Kidney capillary endothelial cell (primary cell): Measurements from ENCODE around the gene CCDC13.

Experiments
- DNase-seq: peaks from one replicate; pipeline ENCODE4 v3.0.0-alpha.2; 2018; ENCODE audit warnings: low spot score

CCDC13 gene

DNA sequence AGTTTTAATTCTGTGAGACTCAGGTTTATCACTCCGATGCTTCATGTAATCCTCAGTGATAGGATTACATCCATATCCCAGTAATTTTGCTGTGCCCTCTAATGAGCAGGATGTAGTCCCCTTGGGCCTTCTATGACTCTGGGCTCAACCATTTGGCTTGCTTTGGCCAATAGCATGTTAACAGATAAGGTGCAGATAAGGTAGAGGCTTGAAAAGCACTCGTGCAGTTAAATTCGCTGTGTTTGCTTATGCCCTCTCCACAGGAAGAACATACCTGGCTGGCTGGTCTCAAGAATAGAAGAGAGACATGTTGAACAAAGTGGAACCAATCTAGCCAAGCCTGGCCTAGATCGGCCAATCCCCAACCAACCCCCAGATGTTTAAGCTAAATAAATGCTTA lies 20.1 kb downstream of the CCDC13 start:
- DNase-seq = no peak

DNA sequence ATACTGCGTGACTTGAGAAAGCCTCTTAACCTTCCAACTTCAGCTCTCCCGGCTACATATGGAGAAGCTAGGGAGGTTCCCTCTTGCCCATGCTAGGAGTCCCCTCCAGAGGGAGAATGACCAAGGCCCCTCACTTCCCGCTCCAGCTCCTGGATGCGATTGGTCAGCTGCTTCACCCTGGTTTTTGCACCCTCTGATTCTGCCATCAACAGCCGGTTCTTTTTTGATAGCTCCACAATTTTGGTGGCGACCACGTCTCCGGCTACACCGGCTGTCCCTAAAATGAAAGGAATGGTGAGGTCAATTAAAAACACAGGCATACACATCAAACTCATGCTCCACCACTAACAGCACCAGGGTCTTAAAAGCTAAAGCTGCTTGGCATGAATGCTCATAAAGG lies 20.6 kb downstream of the CCDC13 start:
- no peak for DNase-seq

DNA sequence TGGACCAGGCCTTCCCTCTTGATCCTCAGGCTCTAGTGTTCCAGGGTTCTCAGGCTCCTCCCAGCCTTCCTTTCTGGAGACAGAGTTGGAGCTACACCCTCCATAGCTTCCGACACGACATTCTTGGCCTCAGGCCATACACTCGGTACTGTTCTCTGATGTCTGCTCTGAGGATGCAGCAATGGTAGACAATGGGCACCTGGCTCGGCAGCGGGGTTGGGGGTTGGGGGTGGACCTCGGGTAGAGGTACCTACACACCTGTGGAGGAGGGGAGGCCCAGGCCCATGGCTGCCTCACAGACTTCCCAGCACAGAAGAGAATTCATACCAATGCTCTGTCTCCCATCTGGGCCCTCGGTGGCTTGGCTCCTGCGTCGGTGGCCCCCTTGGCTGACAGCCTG lies 21.4 kb downstream of the CCDC13 start:
- no peak for DNase-seq

DNA sequence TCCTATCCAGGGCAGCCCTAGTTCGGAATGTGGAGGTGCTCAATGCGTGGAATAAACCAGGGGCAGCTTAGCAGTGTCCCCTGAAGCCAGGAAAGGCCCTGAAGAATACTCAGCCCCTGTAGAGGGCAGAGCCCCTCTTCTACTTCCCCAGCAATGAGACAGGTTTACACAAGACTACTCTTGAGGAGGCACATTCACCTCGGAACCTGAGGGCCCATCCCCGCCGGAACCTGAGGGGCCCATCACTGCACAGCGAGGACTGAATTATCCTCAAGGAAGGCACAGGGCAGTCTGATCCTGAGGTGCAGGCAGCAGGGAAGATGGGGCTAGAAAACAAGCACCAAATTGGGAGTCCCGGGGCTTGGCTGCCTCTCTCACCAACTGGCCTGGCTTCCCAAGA lies 22.2 kb downstream of the CCDC13 start:
- no peak for DNase-seq

DNA sequence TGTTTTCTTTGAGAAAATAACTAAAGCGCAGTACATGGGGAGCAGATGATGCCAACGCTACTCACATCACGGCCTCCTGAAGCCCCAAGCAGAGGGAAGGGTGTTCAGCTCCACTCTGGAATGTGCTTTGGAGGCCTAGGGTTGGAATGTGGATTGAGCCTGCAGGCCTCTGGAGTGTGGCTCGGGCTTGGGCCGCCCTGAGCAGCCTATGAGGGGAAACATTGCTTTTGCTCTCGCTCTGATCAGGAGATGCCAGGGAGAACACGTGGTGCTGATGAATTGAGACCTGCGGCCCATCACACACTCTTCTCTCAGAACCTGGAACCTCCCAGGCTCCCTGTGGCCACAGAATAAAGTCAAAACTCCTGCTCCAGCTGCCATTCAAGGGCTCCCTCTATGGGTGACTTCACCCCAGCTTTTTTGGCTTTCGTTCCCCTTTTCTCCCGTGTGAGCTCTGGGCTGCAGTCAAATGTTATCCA lies 23.3 kb downstream of the CCDC13 start:
- DNase-seq = no peak

GRCh38 chr3:42749025-42749752 lies 23.9 kb downstream of the CCDC13 start:
- no peak for DNase-seq

DNA sequence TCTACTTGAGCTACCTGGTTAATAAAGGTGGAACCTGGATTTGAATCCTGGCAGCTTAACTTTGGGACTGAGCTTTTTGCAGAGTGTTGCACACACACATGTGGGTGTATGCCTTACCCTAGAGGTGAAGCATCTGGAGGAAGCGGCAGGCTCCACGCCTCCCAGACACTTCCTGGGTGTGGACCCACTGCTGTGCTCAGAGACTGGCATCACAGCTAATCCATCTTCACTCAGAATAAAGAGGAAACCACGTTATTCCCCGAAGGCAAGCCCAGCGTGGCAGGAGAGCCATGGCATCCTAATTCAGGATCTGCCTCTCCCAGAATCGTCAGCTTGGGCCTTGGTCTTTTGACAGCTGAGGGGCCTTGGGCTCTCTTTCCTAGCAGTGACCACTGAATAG lies 25.5 kb downstream of the CCDC13 start:
- no peak for DNase-seq

GRCh38 chr3:42746455-42747450 lies 26.3 kb downstream of the CCDC13 start:
- DNase-seq = no peak

GRCh38 chr3:42745776-42746454 lies 27.1 kb downstream of the CCDC13 start:
- no peak for DNase-seq

GRCh38 chr3:42745291-42745745 lies 27.7 kb downstream of the CCDC13 start:
- DNase-seq = no peak

GRCh38 chr3:42743204-42743995 lies 29.7 kb downstream of the CCDC13 start:
- DNase-seq = no peak

DNA sequence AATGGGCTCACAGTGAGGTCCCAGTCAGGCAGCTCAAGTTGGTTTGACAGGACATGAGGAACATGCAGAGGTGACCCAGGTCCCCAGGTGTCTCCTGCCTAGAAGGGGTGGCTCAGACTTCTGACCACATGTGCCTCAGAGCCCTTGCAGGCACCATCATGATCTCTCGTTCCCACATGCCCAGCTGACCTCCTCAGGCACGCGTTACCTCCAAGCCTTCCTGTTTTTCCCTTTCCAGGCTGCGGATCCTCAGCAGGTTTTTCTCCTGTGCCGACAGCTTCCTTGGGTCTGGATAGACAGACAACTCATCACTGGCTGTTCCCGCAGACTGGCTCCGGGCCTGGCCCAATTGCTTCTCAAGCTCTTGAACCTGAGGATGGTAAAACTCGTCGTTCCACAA lies 30.4 kb downstream of the CCDC13 start:
- DNase-seq = no peak

DNA sequence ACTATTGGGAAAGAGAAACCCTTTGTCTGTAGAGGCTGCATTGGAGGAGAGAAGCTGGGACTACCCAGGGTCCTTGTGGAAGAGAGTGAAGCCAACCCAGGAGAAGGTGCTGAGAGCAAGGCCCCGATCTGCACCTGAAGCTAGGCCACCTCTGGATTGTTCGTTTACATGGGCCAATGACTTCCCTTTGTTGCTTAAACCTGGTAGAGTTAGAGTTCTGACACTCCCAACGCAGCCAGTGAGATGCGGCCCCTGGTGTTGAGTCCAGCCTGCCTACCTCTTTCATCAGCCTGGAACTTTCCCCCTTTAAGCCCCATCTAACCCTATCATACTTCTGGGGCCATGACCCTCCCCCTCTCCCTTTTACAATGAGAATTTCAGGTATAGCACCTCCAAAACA lies 30.8 kb downstream of the CCDC13 start:
- DNase-seq = no peak

DNA sequence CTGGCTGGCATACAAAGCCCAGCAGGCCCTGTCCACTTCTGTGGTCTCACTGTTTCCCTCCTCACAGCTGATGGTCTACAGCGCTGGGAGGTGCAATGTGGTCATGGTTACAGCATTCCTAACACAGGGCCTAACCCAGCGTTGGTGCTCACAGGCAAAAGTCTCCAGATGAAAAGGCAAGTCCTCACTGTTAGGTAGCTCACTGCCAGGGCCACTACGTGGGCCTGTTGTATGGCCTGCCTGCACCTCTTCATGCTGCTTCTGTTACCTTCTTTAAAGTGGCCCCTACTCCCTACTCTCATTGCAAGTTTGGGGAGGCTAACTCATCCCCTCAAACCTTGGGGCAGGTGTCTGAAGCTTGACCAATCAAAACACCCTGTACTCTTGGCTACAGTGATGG lies 31.3 kb downstream of the CCDC13 start:
- no peak for DNase-seq

GRCh38 chr3:42739401-42740158 lies 33.5 kb downstream of the CCDC13 start:
- DNase-seq = no peak

DNA sequence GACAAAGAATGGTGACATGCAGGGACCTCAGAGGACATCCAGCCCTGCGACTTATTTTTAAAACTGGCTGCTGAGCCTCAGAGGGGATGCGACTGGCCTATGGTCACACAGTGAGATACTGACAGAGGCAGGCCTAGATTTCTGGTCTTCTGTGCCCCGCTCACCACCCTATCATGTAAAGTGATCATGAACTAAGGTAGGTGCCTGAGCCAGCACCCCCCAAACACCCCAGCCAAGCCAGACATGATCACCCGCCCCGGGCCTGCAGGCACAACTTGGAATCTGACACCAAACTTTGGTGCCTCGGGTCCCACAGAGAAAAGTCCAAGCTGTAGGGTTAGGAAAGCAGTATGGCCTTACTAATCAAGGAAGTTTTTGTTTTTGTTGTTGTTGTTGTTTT lies 36.5 kb downstream of the CCDC13 start:
- no peak for DNase-seq

DNA sequence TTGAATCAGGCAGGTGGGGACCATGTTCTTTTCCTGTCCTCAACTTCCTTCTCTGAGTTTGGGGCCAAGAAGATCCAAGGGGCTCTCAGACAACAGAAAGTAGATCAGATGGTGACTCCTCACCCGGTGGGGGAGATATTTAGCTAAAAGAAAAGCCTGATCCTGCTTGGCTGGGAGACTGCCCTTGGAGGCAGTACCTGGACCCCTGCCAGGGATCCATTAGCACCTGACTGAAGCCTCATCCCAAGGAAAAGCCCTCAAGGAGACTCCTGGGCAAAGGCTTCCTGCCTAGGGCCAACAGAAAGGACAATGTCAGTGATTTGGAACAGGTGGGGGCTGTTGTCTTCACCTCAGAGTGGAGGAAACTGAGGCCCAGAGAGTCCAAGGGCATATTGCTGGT lies 37.0 kb downstream of the CCDC13 start:
- no peak for DNase-seq

- no peak for DNase-seq
Measured at GRCh38 chr3:42735615-42736014, 37.4 kb downstream of the CCDC13 start.

DNA sequence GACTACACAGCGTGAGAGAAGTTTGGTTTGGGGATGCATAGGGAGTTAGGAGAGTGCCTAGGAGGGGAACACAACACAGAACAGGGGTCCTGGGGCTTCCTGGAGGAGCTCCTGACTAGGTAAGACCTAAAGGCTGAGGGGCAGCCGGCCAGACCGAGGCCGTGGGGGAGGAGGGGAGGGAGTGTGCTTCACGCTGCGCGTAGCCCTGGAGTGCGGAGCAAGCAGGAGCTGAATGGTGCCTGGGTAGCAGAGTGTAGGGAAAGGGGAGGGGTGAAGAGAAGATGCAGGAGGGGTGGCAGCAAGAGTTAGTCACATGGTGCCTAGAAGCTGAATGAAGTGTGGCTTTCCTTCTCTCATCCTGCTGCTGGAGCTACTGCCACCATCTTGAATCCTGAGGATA lies 38.0 kb downstream of the CCDC13 start:
- DNase-seq = no peak

GRCh38 chr3:42734263-42734860 lies 38.7 kb downstream of the CCDC13 start:
- no peak for DNase-seq
